ENCODE results near the gene TFF2. TPM values are rescaled to one million over a fixed set of nuclear protein-coding genes. Genes with fewer than 3 reads are reported as not detected.

The TFF2 gene
- total RNA-seq, 1 experiment from 2014 or later: not detected

- no peak for DNase-seq (ENCODE audit: low spot score)
These were observed 30.0 kb downstream of the TFF2 start for GRCh38 chr21:42320791-42321190.

GRCh38 chr21:42319851-42320572, 30.8 kb downstream of the TFF2 start:
- no peak for DNase-seq (ENCODE audit: low spot score)

DNA sequence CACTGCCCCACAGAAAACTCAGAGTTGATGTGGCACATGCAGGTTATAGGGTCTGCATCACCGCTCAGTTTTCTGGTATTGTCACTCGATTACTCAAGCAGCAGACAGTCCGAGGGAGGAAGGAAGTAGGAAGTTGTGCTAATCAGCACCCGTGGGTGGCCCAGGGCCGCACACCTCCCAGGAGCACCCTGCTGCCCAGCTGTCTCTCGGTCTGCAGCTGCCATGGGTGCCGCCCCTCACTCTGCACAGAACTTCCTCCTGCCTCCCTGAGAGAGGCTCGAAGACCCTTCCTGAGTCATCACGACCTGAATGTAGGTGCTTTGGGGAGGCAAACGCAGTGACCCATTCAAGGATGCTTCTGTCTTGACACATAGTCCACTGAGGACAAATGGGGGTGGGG, 31.4 kb downstream of the TFF2 start:
- DNase-seq (ENCODE audit: low spot score): no peak

GRCh38 chr21:42317826-42318746, 32.7 kb downstream of the TFF2 start:
- DNase-seq (ENCODE audit: low spot score): no peak

DNA sequence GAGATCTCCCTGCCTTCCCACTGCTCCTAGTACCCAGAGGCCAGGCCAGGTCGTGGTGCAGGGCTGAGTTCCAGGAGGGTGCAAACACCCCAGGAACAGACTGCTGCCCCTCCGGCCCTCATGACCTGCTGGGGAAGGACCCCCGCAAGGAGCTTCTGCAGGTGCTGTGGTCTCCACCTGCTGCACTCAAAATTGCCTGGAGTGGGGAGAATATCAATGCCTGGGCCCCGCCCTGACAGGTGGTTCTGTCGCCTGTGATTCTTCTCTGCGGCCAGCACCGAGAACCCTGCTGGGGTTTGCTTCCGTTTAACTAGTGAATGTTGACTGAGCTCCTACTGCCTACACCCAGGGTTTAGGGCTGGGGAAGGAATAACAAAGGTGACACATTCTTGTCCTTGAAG, 33.5 kb downstream of the TFF2 start:
- DNase-seq (ENCODE audit: low spot score): no peak

DNA sequence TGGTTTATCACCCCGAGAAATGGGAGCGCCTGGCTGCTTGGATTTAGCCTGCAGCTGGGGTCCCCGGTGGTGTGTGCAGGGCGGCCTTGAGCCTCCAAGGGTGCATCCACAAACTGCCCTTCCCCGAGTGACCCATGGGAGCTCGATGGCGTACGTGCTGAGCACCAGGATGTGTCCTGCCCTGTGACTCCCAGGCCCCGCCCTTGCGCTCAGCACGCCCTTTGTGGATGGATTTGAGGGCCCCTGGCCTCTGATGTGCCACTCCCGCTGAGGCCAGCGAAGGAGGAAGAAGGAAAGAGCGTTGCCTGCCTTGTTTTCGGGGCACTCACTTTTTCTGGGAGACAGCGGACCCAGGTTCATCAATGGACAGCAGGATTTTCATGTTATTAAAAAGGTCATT, 33.9 kb downstream of the TFF2 start:
- DNase-seq (ENCODE audit: low spot score): no peak

GRCh38 chr21:42315296-42315891, 35.4 kb downstream of the TFF2 start, which contains the start of gene TFF3:
TSS of gene TFF3 (minus strand) at chr21:42315409. CDS start at chr21:42315374, 35 bp downstream.
- no peak for DNase-seq (ENCODE audit: low spot score)

- no peak for DNase-seq (ENCODE audit: low spot score)
These were observed 36.0 kb downstream of the TFF2 start for GRCh38 chr21:42314616-42315295.

DNA sequence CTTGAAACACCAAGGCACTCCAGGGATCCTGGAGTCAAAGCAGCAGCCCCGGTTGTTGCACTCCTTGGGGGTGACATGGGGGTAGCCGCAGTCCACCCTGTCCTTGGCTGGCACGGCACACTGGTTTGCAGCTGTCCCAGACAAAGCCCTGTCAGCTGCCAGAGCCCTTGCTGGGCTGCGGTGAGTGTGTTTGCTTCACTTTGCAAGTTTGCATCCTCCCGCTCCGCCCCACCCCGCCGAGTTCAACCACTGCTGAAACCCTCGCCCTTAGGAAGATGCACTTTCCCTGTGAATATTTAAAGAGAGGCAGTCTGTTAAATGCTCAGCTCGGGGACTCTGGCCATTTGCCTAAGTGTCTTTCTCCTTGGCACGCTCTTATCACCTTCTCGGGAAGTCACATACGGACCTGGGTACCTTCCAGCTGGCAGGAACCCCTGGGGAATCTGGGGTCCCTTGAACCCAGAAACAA, 37.3 kb downstream of the TFF2 start:
- DNase-seq (ENCODE audit: low spot score): no peak

DNA sequence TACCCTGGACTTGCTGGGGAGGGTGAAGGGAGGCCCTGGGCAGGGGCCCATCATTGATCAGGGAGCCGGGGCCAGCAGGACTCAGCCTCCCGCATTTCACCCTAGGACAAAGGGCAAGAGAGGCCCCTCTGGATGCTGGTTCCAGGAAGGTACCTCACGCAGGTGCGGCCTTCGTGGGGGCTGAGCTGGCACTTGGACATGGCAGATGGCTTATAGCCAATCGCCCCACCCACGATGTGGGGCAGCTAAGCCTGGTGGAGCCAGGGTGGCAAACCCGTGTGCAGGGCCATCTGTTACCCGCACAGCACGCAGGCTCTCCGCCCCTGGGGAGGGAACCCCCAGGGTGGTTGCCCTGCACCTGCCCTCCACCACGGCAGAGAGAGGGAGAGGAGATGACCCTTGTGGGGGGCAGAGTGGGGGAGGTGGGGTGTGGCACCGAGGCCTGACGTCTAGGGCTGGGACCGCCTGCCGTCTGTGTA, 38.1 kb downstream of the TFF2 start:
- no peak for DNase-seq (ENCODE audit: low spot score)

GRCh38 chr21:42311816-42312625, 38.8 kb downstream of the TFF2 start:
- DNase-seq (ENCODE audit: low spot score): no peak

GRCh38 chr21:42311160-42311559, 39.6 kb downstream of the TFF2 start:
- DNase-seq (ENCODE audit: low spot score): no peak

- DNase-seq (ENCODE audit: low spot score): no peak
These were observed 40.3 kb downstream of the TFF2 start for GRCh38 chr21:42310411-42311001.

DNA sequence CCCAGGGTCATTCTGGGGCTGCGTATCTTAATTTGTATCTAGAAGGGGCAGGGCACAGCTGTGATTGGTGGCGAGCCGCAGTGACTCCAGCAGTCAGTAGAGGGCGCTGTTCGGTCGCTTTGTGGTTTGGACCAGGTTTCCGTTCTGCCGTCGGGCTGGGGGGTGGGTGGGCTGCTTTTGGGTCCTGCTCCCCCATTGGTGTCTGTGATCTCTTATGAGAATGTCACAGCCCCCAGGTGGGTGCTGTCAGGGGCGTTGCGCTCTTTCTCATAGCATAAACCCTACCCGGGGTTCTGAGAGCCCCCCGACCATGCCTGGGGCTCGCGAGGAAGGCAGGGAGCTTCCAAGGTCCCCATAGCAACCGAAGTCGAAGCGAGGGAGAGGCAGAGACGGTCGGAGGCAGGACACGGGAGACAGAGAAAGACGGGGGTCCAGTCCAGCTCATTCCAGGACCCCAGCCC, 41.0 kb downstream of the TFF2 start:
- DNase-seq (ENCODE audit: low spot score): peak; percentile 47

GRCh38 chr21:42308914-42309752, 41.7 kb downstream of the TFF2 start:
- DNase-seq (ENCODE audit: low spot score): no peak

DNA sequence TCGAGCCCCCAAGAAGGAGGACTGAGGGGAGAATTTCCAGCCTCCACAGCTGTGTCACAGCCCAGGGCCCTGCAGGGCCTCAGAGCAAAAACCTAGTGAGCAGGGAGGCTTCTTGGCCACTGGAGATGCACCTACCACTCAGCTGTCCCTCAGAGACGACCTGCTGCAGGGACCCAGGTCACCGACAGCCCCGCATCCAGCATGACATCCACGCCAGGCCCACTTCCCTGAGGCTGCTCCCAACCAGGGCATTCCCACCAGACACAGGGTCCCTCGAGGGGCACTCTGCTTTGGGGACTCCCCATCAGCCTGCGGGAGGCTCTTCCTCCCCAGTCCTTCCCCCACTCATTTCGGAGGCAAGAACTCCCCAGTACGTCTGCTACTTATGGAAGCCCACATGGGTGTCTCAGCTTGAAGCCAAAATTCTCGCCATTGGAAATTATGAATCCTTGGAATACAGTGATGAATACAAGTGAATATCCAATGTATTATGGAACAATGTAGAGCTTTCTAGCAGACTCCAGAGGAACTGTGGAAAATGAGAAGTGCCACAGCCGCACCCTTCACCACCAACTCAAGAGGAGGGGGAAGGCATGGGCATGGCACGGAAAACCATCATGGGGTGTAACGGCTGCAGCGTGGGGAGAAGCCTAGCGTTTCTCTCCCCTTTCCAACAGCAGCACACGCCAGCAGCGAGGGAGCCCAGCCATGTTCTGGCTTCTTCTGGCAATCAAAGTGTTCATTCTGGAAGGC, 42.5 kb downstream of the TFF2 start:
- no peak for DNase-seq (ENCODE audit: low spot score)

GRCh38 chr21:42307106-42307505, 43.7 kb downstream of the TFF2 start:
- no peak for DNase-seq (ENCODE audit: low spot score)

DNA sequence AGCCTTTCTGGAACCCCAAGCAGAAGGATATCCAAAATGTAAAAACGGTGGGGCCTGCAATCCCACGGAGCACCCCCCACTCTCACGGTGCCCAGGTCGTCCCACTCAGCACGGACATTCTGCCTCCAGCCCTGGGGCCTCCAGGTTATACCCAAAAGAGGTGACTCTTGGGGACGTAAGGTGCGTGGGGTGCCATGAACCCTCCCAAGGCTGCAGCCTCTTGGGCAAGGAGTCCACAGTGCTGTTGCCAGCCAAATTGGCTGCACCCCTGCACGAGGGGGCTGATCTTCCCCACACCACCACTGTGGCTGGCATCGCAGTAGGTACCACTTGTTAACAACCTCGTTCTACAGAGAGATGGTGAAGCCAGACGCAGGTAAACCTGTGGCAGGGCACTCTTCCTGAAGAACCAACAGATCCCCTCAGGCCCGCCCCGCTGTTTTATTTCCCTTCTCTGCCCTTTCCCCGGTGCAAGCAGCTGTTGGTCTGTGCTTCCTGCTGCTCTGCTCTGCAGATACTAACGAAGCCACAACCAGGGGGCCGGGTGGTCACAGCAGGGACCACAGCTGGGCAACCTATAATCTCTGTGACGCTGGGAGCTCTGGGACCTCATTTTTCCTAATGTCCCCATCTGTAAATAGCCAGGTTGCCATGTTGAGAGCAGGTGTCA, 44.3 kb downstream of the TFF2 start:
- DNase-seq (ENCODE audit: low spot score): no peak

Data from H4 (cell line).